ENCODE results near the gene FBH1.
"Not testable (repeated sequence)": the region's sequence is repeated elsewhere in the genome, so short reads cannot be mapped to it uniquely, and the experiment has no call there.

The FBH1 gene

GRCh38 chr10:5943536-5943935, 53.5 kb downstream of the FBH1 start:
- no peak for FAIRE-seq

GRCh38 chr10:5944389-5945189, 54.5 kb downstream of the FBH1 start:
- FAIRE-seq, result no peak

GRCh38 chr10:5945190-5945509, 55.1 kb downstream of the FBH1 start:
- FAIRE-seq, result no peak

- no peak for FAIRE-seq
These were observed 55.7 kb downstream of the FBH1 start for GRCh38 chr10:5945561-5946418.

- FAIRE-seq, result not testable (repeated sequence)
These were observed 56.4 kb downstream of the FBH1 start for GRCh38 chr10:5946419-5946775.

- no peak for FAIRE-seq
These were observed 56.7 kb downstream of the FBH1 start for GRCh38 chr10:5946786-5947185.

GRCh38 chr10:5947471-5948207, 57.6 kb downstream of the FBH1 start:
- no peak for FAIRE-seq

- no peak for FAIRE-seq
These were observed 58.2 kb downstream of the FBH1 start for GRCh38 chr10:5948208-5948585.

- FAIRE-seq, result no peak
These were observed 59.1 kb downstream of the FBH1 start for GRCh38 chr10:5949009-5949759.

GRCh38 chr10:5951167-5951711, 61.2 kb downstream of the FBH1 start:
- FAIRE-seq, result no peak

GRCh38 chr10:5951721-5952407, 61.8 kb downstream of the FBH1 start:
- FAIRE-seq, result no peak

GRCh38 chr10:5952731-5953385, 62.8 kb downstream of the FBH1 start:
- no peak for FAIRE-seq

GRCh38 chr10:5953676-5954075, 63.6 kb downstream of the FBH1 start:
- FAIRE-seq, result no peak

GRCh38 chr10:5956146-5956936, 66.3 kb downstream of the FBH1 start:
- FAIRE-seq, result no peak

GRCh38 chr10:5958077-5958476, 68.0 kb downstream of the FBH1 start:
- no peak for FAIRE-seq

GRCh38 chr10:5958675-5959074, 68.6 kb downstream of the FBH1 start:
- FAIRE-seq, result no peak

GRCh38 chr10:5959142-5959541, 69.1 kb downstream of the FBH1 start:
- FAIRE-seq, result no peak

- FAIRE-seq, result no peak
These were observed 69.6 kb downstream of the FBH1 start for GRCh38 chr10:5959581-5960069.

GRCh38 chr10:5960070-5960972, 70.3 kb downstream of the FBH1 start:
- no peak for FAIRE-seq

Measured in G401.6 (cell line).